Measurements from ENCODE around the gene KIF5C.

KIF5C gene

DNA sequence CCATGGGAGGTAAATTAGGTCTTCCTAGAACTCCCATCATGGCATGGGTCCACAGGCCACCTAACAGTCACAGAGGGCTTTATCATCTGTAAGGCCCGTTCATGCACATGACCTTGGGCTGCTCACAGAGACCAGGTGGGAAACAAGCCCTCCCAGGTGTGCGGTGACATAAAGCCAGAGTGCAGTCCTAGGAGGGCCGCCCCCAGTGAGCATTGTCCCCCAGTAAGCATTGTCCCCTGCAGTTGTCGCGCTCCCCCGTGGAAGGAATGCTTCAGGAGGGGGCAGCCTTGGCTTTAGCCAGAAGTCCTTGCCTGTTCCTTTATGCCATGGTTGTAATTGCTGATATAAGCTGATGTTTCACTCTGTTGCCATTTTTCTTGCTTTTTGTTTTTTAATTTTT is 121.8 kb downstream of the KIF5C start:
- no peak for DNase-seq

DNA sequence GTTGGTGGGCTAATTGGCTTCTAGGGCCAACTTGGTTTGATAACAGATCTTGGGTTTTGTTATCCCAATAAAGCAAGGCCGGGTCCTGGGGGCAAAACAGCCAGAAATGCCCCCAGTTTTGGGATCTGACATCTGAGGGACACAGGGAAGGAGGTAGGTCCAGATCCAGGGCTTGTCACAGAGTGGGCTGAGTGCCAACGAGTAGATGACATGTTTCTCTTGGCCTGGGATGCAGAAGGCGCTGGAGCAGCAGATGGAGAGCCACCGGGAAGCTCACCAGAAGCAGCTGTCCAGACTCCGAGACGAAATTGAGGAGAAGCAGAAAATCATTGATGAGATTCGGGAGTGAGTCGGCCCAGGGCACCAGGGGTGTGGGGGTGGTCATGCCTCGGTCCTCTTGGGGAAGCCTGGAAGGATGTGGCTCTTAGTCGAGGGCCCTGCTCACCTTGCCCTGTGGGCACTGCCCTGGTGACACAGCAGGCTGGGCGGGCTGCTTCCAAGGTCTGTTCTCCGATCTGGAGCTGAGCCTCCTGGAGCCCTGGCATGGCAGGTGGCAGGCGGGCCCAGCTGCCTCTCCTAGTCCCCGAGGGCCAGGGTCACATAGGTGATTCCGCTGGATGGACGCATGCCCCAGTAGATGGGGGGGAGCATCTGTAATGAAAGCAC is 123.3 kb downstream of the KIF5C start:
- DNase-seq: no peak

DNA sequence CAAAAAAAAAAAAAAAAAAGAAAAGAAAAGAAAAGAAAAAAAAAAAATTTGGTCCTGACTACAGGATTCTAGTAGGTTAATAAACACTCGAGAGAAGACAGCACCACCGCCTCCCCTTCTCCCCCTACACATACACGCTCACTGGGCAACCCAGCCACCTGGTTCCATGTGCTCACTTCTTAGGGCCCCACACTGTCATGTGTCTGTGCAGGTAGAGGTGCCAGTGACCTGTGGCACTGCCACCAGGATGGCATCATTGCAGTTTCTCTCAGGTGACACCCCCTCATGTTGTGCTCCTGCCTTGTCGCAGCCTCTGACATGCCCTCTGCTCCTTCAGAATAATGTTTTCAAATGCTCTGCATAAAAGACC is 123.8 kb downstream of the KIF5C start:
- no peak for DNase-seq

DNA sequence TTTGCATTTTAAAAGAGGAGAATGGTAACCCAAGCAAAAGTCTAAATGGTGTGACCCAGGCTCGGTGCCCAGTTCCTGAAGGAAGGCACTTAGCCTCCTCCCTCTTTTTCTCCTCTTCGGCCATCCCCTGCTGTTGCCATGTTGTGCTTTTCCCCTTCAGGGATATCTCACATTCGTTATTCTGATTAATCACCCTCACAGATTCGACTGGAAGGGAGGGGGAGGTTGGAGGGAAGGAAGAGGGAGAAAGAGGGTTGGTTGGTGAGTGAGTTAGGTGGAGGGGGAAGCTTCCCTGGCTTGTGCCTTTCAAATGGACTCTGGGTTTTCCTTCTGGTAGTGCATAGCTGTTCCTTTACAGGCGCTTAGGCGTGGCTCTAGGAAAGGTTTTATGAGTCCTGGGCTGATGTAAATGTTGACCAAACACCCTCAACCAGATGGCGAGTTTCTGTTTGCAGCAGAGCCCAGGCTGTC is 124.5 kb downstream of the KIF5C start:
- no peak for DNase-seq

DNA sequence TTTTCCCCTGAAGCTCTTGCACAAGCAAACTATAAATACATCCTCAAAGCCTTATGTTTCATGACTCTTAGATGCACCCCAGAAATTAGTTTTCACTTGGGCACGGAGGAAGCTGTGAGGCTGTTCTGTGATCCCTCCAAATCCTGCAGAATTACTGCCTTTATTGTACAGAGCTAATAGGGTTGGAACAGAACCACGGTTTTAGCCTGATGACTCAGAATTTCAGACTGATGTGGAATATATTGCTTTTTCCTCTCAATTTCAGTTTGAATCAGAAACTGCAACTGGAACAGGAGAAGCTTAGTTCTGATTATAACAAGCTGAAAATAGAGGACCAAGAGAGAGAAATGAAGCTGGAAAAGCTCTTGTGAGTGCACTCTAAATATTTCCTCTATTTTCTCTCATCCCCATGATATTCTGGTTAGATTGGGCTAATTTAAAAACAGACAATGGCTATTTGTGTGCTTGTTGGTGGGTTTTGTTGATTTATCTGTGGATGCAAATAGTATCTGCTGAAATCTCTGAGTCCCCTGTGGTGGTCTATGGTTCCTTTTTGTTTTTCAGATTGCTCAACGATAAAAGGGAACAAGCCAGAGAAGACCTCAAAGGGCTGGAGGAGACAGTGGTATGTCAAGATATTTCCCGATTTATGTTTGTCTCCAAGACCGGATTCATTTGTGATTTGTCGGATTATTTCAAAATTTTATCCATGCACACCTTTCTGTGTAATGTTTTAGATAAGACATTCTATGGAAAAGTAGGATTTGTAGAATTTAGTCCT is 125.3 kb downstream of the KIF5C start:
- no peak for DNase-seq

DNA sequence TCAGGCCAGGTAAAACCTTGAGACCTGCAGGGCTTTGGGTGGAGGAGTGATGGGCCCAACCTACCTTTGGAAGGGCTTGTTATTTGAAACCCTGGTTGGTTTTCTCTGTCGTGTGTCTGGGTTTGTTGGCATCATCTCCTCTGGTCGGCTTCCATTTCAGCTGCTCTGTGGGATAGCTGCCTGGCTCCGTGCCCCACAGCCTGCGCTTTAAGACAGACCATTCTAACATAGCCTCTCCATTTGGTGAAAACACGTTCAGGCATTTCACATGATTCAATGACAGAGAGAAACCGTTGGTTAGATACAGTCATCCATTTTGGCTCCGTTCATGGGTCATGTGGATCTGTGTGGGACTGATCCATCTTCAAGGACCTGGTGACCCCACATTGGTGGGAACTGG is 126.5 kb downstream of the KIF5C start:
- no peak for DNase-seq

DNA sequence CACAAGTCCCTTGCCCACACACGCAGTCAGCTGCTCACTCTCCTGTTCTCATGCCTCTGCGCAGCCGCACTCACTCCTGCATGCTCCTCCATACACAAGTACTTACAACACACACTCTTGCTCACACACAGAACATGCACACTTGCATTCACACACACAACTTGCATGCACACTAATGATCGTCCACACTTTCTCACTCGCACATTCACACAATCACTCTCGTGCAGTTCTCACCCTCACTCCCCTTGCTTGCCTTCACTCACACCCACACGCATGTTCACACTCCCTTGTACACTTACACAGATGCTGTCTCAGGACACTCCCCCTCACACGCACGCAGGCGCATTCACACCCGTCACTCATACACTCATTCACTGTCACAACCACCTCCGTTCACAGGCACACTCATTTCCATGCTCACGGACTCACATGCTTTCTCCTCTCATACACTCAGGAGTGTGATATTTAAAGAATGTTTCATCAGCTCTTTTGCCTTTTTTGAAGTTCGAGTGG is 127.4 kb downstream of the KIF5C start:
- no peak for DNase-seq

DNA sequence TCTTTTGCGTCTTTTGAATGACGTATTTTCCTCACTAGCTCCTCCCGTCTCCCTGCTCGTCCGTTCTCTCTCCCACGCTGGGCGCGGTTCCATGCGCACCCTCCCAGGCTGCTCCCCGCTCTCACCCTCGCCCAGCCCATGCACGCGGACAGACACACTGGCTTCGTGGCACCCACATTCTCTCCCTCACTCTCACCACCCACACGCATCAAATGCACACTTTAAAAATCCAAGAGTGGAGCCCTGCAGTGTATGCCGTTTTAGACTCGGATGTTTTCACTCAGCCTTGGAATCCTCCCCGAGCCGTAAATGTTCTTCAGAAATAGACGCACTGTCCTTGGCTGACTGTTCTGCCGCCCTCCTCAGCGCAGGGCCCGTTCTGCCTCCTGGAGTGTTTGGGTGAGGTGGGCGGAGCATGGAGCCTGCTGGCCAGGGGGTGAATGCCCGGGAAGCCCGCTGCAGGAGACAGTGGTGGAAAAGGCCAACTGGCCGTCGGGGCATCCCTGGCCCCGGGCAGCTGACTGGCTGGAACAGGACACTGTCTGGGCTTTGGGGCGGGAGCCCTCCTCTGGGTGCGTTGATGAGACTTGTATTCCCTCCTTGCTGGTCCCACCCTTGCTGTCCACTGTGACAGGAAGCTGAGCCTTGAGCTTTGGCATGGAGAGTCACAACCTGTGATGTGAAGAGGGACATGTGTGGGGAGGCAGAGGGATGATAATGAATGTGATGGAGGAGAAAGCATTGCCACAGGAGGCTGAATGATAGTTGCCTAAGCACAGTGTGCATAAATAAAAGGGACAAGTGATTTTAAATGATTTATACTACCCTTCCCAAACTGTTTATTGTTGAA is 128.1 kb downstream of the KIF5C start:
- no peak for DNase-seq

DNA sequence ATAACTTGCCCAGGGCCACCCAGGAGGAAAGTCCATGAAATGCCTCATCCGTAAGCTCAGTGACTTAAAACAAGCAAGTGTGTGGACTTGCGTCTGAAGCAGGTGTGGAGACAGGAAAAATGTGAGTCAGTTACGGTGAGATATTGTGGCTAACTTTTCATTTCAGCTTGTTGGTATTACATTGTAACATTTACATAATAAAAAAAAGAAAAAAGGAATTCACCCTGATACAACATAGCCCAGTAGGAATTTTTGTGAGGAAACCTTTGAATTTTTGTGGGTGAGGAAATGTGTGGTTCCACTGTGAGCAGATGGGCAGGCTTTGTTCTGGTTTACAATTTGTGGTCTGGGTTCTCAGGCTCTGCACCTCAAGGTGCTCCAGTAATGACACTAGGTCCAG is 129.8 kb downstream of the KIF5C start:
- no peak for DNase-seq

DNA sequence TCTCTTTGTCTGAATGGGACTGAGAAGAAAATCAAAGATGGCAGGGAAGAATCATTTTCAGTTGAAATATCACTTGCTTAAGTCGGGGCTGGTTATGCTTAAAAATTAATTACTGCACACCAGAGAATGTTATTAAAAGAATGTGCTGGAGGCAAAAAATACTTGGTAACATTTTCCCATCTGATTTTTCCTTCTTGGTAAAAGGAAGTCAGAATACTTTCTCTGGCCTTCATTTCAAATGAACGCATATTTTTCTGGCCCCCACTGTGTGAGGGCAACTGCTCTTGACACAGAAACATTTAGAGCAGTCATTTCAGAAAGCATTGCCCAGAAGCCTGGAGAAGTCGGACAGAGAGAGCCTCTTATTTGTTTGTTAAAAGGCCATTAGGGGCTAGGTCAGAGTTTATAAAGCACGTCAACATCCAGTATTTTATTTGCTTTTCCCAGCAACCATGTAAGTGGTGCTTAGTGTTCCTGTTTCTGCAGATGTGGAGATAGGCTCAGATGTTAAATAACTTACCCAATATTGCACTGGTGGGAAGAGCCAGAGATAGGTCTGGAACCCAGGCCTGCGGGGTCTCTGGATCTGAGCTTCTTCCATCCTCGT is 130.5 kb downstream of the KIF5C start:
- no peak for DNase-seq

DNA sequence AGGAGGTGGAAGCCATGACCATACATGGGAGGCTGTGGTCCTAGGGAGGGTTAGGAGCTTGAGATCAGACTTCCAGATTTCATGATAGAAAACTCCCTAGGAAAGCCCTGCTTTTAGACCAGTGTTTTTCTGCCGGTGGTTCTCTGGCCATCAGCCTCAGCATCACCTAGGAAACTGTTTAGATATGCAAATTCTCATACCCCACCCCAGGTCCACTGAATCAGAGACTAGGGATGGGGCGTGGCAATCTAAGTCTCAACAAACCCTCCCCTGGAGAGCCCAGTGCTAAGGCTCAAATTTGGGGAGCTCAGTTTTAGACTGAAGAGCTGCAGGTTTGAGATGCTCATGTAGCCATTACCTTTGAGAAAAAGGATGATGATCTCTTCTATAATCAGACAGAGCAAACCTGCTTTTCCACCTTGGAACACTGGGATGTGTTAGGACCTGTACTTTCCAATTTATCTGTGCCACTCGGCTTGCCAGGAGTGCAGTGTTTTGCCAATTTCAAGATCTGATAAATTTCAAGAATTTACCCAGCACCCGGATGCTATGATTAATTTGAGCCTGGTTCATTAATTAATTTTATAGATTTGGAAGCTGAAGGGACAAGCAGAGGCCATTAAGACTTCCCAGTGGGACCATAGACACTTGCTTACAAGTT is 132.0 kb downstream of the KIF5C start:
- DNase-seq: no peak

DNA sequence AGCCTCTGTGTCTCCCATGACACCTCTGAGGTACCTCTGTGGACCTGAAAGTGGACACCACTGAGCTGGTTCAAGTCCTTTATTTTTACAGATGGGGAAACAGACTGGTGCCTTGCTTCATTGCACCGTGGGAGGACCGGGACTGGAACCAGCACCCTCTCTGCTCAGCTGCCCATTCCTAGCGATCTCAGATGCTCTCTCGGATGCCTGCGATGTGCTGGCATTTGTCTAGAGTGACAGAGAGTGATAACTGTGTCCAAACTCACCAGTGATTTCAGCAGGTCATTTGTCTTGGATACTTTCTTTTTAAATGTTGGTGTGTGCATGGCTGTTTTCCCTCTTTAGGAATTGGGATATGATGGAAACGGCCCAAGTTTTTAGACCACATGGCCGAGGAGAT is 133.4 kb downstream of the KIF5C start:
- no peak for DNase-seq

DNA sequence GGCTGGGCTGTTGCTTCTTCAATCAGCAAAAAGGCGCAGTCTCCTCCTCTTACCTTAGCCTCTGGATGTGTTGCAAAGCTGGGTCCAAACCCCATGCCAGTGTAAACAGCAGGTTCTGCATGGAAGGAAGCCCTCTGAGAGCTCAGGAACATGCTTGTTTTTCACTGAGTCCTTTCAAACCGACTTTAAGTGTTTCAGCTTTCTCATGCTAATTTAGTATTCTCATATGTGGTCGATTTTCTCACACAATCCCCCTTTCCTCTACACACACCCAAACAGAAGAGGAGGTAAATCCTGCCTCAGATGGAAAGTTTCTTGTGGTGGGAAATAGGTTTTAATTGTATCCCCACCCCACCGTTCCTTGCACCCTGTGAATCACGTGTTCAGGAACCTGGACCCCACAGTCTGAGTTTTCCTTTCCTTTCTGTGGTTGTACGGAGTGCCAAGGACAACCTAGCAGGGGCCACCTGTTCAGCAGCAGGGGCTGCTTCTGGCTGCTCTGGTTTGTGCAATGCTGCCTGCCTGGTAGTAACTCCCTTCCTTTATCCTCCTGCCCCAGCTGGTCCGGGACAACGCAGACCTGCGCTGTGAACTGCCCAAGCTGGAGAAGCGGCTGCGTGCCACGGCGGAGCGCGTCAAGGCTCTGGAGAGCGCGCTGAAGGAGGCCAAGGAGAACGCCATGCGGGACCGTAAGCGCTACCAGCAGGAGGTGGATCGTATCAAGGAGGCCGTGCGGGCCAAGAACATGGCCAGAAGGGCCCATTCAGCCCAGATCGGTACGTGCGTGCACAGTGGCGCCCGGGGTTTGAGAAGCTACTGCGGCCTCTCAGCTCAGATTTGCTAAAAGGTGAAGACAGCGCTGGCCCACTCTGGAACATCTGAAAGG is 134.8 kb downstream of the KIF5C start:
- DNase-seq: no peak

DNA sequence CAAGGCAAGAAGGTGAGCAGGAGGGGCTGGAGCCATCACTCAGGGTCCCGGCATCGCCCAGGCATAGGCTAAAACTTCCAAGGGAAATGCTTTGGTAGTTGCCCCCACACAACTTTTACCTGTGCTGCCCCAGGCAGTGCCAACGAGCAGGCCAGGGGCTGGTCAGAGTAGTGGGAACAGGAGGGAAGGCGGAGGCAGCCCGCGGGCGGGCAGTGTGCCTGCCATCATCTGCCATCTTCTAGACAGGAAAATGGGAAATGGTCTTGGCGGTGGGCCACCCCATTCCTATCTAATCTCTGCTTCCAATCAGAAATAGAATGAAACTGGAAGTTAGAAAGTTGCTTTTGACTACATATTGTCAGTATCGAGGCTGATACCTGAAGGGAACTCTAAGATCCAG is 137.5 kb downstream of the KIF5C start:
- DNase-seq: no peak

DNA sequence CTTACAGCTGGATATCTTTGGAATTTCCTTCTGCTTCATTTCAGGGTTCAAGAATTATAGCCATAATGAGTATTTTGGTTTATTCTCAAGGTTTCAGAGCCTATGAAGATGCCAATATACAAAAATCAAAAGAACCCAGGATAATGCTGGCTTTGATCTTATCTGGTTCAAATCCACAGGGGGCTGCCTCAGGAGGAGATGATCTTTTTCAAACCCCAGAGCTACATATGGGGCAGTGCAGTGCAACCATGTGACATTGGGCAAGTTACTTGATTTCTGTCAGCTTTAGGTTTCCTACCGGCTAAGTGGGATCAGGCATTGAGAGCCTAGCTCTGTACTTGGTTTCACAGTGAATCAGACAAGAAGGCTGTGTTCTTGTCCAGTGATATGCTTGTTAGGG is 140.5 kb downstream of the KIF5C start:
- DNase-seq: no peak

DNA sequence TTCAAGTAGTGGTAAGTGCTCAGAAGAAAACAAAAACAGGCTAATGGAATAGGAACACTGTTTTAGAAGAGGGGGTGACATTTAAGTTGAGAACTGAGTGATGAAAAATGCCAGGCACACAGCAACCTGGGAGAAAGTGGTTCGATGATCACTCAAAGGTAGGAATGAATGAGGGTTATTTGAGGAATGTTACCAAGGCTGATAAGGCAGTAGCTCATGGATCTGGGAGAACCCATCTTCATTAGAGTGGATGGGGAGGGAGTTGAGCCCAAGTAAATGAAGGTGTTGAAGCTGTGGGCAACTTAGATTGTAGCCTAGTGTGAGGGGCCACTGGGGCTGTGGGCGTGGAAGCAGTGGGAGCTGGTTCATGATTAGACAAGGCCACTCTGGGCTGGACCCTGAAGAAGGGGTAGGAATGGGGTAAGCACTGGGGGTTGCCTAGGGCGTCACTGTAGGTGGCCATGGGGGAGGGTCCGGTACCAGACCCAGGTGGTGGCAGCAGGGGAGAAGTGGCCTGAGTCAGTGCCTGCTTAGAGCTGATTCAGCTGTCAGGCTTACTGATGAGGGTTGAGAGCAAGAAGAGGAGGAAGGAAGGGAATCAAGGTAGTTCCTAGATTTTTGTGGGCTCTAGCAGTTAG is 141.0 kb downstream of the KIF5C start:
- no peak for DNase-seq

DNA sequence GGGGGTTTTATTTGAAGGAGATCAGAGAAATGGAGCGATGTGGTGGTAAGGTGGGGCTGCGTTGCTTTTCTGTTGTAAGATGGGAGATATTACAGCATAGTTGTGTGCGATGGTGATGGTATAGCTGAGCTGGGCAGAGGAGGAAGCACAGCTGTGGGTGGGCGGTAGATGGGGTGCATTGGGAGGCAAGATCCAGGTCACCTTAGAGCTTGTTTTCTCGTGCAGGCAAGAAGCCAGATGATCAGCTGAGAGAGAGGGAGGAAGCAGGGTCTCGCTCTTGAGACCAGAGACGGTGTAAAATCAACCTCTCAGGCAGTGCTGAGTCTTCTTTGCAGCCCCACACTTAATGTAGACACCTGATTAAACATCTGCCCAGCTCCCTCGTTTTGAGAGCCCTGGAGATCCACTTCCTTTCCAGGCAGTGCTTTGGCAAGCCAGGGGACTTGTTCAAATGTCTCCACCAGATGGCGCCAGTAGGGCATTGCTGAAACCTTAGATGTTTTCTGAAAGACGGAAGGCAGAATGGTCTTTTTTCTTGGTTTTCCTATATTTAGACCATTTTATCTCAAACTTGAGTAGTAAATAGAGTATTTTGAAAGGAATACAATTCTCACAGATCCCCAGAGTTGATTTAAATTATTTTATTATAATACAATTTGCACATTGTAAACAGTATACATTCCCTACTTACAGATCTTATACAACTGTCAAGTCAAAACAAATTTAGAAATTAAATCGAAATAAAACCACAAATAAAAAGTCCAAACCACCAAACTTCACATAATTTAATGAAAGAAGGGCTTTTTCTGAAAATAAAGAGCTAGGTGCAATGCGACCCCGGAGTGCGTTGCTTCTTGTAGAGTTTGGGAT is 142.3 kb downstream of the KIF5C start:
- DNase-seq: peak; percentile 52

DNA sequence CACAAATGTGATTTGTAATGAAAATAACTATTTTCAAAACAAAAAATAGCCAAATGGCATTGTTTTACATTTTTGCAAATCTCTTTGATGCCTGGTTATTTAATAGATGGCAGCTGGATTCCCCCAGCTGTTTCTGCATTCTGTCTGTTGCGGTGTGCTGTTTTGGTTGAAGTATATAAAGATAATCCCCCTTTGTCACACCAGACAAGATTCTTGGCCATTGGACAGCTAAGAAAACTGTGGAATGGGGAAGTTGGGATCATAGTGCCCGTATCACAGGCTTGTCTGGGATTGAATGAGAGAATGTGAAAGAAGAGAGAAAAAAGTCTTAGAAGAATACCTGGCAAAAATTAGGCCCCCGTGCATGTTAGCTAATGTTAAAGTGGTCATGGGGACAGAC is 144.0 kb downstream of the KIF5C start:
- DNase-seq: no peak

DNA sequence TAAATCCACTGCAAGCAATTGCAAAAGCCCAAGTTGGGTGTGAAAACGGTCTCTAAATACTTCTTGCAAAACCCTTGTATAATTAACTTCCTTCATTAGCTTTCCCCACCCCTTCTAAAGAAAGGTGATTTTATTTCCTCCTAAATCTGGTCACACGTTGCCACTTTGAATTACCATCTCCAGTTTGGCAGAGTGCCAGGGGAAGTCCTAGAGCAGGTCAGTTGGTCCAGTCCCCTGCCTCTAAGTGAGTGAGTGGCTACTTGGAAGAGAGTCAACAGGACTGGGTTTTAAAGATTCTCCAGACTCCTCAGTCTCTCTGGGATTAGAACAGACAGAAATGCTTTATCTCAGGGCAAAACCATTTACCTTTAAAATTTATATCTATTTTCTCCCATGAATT is 144.7 kb downstream of the KIF5C start:
- DNase-seq: no peak

DNA sequence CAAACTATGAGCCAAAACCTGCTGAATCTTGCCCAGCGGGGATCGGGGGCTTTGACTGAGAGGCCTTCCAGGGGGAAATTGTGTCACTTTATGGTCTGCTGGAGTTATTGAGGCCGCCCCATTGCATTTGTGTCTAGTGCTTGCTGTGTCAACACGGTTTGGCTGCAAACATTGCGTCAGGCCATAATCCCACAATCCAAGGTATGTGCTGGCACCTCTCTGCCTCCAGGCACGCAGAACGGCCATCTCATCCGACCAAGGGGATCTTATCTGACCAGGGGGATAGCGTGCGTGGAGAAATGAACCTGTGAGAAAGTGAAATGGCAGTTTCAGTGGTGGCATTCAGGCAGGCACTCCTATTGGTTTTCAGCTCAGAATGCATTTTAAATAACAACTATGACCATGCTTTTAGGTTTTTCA is 145.4 kb downstream of the KIF5C start:
- DNase-seq: no peak
